ENCODE measurements around the gene SLC8B1.

The SLC8B1 gene

DNA sequence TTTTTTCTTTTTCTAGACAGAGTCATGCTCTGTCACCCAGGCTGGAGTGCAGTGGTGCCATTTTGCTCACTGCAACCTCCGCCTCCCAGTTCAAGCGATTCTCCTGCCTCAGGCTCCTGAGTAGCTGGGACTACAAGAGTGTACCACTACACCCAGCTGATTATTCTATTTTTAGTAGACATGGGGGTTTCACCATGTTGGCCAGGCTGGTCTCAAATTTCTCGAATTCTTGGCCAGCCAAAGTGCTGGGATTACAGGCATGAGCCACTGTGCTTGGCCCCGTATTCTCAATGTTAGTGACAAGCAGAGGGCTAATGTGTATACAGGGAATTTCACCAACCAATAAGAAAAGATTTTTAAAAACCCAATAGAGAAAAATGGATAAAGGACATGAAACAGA lies 31.9 kb upstream of the SLC8B1 start:
- Histone ChIP-seq H4K20me1 (ENCODE audit: insufficient read depth, low read length) (no peaks in the 10 kb centered on the region), H3K79me2 (ENCODE audit: low read length) (no peaks in the 10 kb centered on the region), H3K4me2 (ENCODE audit: low read length) (no peak overlapping the region), H3K27ac (ENCODE audit: low read length) (no peak overlapping the region), H3K4me3 (ENCODE audit: low read length) (no peak overlapping the region), H3K9me3 (ENCODE audit: insufficient read depth, low read length) (no peaks in the 10 kb centered on the region), H3K36me3 (replicated peaks; ENCODE audit: low read depth, low read length) (no peaks in the 10 kb centered on the region), H2AFZ (ENCODE audit: low read depth, low read length) (no peak overlapping the region), H3K4me1 (ENCODE audit: low read length) (no peaks in the 10 kb centered on the region), H3K27me3 (ENCODE audit: low read depth, low read length) (no peaks in the 10 kb centered on the region), H3K9ac (ENCODE audit: low read length) (no peak overlapping the region)
- TF ChIP-seq, protein P1, sequence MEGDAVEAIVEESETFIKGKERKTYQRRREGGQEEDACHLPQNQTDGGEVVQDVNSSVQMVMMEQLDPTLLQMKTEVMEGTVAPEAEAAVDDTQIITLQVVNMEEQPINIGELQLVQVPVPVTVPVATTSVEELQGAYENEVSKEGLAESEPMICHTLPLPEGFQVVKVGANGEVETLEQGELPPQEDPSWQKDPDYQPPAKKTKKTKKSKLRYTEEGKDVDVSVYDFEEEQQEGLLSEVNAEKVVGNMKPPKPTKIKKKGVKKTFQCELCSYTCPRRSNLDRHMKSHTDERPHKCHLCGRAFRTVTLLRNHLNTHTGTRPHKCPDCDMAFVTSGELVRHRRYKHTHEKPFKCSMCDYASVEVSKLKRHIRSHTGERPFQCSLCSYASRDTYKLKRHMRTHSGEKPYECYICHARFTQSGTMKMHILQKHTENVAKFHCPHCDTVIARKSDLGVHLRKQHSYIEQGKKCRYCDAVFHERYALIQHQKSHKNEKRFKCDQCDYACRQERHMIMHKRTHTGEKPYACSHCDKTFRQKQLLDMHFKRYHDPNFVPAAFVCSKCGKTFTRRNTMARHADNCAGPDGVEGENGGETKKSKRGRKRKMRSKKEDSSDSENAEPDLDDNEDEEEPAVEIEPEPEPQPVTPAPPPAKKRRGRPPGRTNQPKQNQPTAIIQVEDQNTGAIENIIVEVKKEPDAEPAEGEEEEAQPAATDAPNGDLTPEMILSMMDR (IDR thresholded peaks at IDR 0.05; ENCODE audit: low read depth, low read length) = no peak
- no peak for TF ChIP-seq EZH2phosphoT487 (IDR thresholded peaks at IDR 0.05; ENCODE audit: low read depth)

DNA sequence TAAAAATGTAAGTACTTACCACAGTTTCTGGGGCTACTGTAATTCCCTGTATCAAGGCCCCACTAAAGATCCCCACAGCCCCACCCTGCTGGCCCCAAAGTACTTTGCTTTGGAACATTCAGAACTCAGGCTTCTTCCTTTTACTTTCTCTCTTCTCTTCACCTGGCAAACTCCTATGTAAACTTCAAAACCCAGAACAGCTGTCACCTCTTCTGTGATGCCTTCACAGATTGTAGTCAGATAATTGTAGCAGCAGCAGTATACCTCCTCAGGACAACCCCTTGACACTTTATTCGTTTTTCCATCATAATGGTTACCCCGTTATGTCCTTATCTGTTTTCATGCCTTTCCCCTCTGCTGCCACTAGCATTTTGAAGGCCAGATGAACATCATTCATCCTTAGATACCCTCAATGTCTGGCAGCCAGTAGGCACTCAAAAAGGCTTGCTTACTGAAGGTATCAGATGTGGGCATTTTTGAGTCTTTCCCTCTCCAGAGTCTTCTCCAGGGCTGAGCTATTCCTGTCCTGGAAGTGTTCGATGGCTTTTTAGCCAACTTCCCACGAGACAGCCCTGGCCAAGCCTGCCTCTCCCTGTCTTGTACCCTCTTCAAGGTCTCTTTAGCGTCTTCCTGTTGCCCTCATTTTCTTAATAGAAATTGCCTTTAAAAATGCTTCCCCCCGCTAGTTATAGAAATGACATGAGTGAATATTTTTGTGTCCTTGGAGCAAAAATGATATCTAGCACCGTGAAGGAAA lies 30.9 kb upstream of the SLC8B1 start:
- no peak for TF ChIP-seq EZH2phosphoT487 (IDR thresholded peaks at IDR 0.05; ENCODE audit: low read depth)
- TF ChIP-seq, protein P1 (IDR thresholded peaks at IDR 0.05; ENCODE audit: low read depth, low read length) = no peak
- Histone ChIP-seq H3K27me3 (ENCODE audit: low read depth, low read length) (no peaks in the 10 kb centered on the region), H2AFZ (ENCODE audit: low read depth, low read length) (no peak overlapping the region), H3K9me3 (ENCODE audit: insufficient read depth, low read length) (no peaks in the 10 kb centered on the region), H3K4me1 (ENCODE audit: low read length) (no peaks in the 10 kb centered on the region), H3K4me2 (ENCODE audit: low read length) (no peak overlapping the region), H3K4me3 (ENCODE audit: low read length) (no peak overlapping the region), H3K79me2 (ENCODE audit: low read length) (no peaks in the 10 kb centered on the region), H3K36me3 (replicated peaks; ENCODE audit: low read depth, low read length) (no peaks in the 10 kb centered on the region), H3K9ac (ENCODE audit: low read length) (no peak overlapping the region), H4K20me1 (ENCODE audit: insufficient read depth, low read length) (no peaks in the 10 kb centered on the region), H3K27ac (ENCODE audit: low read length) (no peak overlapping the region)

DNA sequence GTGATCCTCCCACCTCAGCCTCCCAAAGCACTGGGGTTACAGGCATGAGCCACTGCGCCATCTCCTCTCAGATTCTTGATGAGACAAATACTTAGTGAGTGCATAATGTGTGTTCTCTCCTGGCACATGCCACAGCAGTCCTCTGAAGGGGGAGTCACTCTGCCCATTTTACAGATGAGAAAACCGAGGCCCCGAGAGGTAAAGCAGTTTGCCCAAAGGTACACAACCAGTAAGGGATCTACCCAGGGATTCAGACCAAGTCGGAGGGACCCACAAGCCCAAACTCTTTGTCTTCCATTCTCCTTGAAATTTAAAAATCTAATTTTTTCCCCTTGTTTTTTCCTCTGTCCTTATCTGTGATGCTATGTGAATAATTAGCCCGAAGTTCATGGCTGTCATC lies 29.8 kb upstream of the SLC8B1 start:
- no peaks in the 10 kb centered on the region for H4K20me1 ChIP-seq (ENCODE audit: insufficient read depth, low read length)

DNA sequence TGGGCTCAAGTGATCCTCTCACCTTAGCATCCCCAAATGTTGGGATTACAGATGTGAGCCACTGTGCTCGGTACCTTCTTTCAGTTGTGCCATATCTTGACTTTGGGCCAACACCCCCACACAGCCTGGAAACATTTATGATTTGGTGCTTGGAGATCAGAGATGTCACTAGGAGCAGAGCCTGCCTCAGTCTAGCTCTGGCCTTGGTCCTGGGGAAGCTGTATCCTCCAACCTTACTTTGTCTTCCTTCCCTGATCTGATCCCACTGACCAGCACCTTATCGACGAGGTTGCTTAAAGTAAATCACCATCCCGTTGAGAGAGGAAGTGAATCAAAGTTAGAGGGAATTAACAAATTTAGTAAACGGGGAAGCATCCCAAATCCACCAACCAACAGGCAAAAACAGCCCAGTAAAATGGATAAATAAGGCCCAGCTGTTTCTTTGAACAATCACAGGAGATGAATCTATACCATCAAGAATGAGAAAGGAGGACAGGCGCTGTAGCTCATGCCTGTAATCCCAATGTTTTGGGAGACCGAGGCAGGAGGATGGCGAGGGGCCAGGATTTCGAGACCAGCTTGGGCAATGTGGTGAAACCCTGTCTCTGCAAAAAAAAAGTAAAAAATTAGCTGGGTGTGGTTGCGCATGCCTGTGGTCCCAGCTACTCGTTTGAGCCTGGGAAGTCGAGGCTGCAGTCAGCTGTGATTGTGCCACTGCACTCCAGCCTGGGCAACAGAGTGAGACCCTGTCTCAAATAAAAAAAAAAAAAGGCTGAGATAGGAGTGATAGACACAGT lies 26.9 kb upstream of the SLC8B1 start:
- Histone ChIP-seq H3K27ac (ENCODE audit: low read length) (no peak overlapping the region), H3K4me3 (ENCODE audit: low read length) (no peak overlapping the region), H3K4me1 (ENCODE audit: low read length) (peaks cover 15% of the 10 kb centered on the region), H3K36me3 (replicated peaks; ENCODE audit: low read depth, low read length) (no peaks in the 10 kb centered on the region), H3K9me3 (ENCODE audit: insufficient read depth, low read length) (no peaks in the 10 kb centered on the region), H4K20me1 (ENCODE audit: insufficient read depth, low read length) (no peaks in the 10 kb centered on the region), H3K4me2 (ENCODE audit: low read length) (no peak overlapping the region), H2AFZ (ENCODE audit: low read depth, low read length) (no peak overlapping the region), H3K79me2 (ENCODE audit: low read length) (peaks cover 6% of the 10 kb centered on the region), H3K27me3 (ENCODE audit: low read depth, low read length) (no peaks in the 10 kb centered on the region), H3K9ac (ENCODE audit: low read length) (no peak overlapping the region)
- TF ChIP-seq EZH2phosphoT487 (IDR thresholded peaks at IDR 0.05; ENCODE audit: low read depth) = no peak
- TF ChIP-seq, protein P1 (IDR thresholded peaks at IDR 0.05; ENCODE audit: low read depth, low read length) = no peak

More for the DNA sequence above, 29.8 kb upstream of the SLC8B1 start:
- H2AFZ ChIP-seq (ENCODE audit: low read depth, low read length) = no peak overlapping the region
- no peak overlapping the region for H3K4me3 ChIP-seq (ENCODE audit: low read length)
- H3K4me1 ChIP-seq (ENCODE audit: low read length) = peaks cover 5% of the 10 kb centered on the region
- H3K9me3 ChIP-seq (ENCODE audit: insufficient read depth, low read length) = no peaks in the 10 kb centered on the region
- no peaks in the 10 kb centered on the region; the same call in 1 of the 2 replicates for H3K79me2 ChIP-seq (ENCODE audit: low read length)
- H3K27me3 ChIP-seq (ENCODE audit: low read depth, low read length) = no peaks in the 10 kb centered on the region
- no peak for TF ChIP-seq EZH2phosphoT487 (IDR thresholded peaks at IDR 0.05; ENCODE audit: low read depth)
- TF ChIP-seq, protein P1 (IDR thresholded peaks at IDR 0.05; ENCODE audit: low read depth, low read length) = no peak
- H3K27ac ChIP-seq (ENCODE audit: low read length) = no peak overlapping the region
- no peak overlapping the region for H3K9ac ChIP-seq (ENCODE audit: low read length)
- H3K36me3 ChIP-seq (replicated peaks; ENCODE audit: low read depth, low read length) = no peaks in the 10 kb centered on the region
- no peak overlapping the region for H3K4me2 ChIP-seq (ENCODE audit: low read length)
